ENCODE results near the gene PDE1A. TPM values are rescaled to one million over a fixed set of nuclear protein-coding genes. Genes with fewer than 3 reads are reported as not detected.

Gene PDE1A
- total RNA-seq, 1 donor from 2014 or later, result 17.3 TPM

DNA sequence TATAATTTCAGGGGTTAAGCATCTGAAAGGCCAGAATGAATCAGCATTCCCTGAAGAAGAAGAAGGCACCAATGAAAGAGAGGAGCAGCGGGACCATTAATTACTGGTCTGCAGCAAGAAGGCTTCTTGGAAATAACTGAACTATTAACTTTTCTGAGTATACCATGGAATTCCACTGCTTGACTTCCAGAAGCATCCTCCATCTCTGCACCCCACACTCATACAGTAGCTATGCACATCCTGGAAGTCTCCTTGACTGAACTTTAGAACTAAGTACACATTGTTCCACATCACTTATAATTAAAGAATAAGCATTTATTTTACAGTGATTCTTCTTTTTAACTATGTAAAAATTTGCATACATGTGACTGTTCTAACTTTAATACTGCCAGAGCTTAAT is 309.6 kb downstream of the PDE1A start:
- Histone ChIP-seq H3K36me3 (no peaks in the 10 kb centered on the region), H3K4me1 (peaks cover 15% of the 10 kb centered on the region), H3K27me3 (ENCODE audit: low read depth) (no peaks in the 10 kb centered on the region), H3K27ac (replicated peaks) (no peak overlapping the region), H3K4me3 (no peak overlapping the region), H3K9me3 (replicated peaks) (no peaks in the 10 kb centered on the region)
- DNase-seq, result no peak
- TF ChIP-seq, protein P1, sequence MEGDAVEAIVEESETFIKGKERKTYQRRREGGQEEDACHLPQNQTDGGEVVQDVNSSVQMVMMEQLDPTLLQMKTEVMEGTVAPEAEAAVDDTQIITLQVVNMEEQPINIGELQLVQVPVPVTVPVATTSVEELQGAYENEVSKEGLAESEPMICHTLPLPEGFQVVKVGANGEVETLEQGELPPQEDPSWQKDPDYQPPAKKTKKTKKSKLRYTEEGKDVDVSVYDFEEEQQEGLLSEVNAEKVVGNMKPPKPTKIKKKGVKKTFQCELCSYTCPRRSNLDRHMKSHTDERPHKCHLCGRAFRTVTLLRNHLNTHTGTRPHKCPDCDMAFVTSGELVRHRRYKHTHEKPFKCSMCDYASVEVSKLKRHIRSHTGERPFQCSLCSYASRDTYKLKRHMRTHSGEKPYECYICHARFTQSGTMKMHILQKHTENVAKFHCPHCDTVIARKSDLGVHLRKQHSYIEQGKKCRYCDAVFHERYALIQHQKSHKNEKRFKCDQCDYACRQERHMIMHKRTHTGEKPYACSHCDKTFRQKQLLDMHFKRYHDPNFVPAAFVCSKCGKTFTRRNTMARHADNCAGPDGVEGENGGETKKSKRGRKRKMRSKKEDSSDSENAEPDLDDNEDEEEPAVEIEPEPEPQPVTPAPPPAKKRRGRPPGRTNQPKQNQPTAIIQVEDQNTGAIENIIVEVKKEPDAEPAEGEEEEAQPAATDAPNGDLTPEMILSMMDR (IDR thresholded peaks at IDR 0.05; ENCODE audit: borderline replicate concordance), result no peak
- intact Hi-C loops (cut with micrococcal nuclease), result no loop called here

DNA sequence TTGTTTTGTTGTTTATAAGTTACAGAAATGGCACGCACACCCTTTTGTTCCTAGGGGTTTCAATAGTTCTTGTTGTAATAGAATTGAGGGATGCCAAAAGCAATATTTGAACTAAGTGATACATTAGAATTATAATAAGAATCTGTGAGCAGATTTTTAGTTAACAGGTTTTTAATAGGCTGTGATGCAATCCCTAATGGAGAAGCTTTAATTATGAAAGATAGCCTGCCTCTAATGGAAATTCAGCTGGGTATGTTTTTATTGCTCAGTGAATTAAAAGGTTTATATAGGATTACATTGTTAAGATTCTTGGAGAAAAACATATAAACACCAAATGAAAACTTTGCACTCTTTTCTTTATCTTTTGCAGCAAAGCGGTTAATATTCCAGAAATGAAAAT is 310.1 kb downstream of the PDE1A start:
- no peak for DNase-seq
- Histone ChIP-seq H3K27me3 (ENCODE audit: low read depth) (no peaks in the 10 kb centered on the region), H3K36me3 (no peaks in the 10 kb centered on the region), H3K9me3 (replicated peaks) (no peaks in the 10 kb centered on the region), H3K4me1 (peaks cover 15% of the 10 kb centered on the region), H3K27ac (replicated peaks) (no peak overlapping the region), H3K4me3 (no peak overlapping the region)
- intact Hi-C loops (cut with micrococcal nuclease), result no loop called here
- TF ChIP-seq, protein P1 (IDR thresholded peaks at IDR 0.05; ENCODE audit: borderline replicate concordance), result no peak

DNA sequence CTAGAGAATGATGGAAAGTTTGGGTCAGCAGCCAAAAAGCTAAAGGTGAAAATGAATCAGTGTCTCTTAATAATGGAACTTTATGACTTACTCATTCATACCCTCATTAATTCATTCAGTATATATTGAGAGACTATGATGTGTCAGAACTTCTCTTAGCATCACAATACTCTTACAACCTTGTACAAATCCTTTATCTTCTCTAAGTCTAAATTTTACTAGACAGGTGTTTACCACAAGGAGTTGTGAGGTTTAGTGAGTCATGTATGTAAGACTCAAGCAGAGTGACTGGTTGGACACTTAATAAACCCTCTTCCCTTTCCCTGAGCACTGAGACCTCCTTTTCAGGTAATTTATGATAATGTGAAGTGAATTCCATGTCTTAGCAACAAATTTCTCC is 311.6 kb downstream of the PDE1A start:
- Histone ChIP-seq H3K4me1 (peaks cover 15% of the 10 kb centered on the region), H3K27me3 (ENCODE audit: low read depth) (no peaks in the 10 kb centered on the region), H3K4me3 (no peak overlapping the region), H3K36me3 (no peaks in the 10 kb centered on the region), H3K27ac (replicated peaks) (no peak overlapping the region), H3K9me3 (replicated peaks) (no peaks in the 10 kb centered on the region)
- intact Hi-C loops (cut with micrococcal nuclease), result no loop called here
- TF ChIP-seq, protein P1 (IDR thresholded peaks at IDR 0.05; ENCODE audit: borderline replicate concordance), result no peak
- no peak for DNase-seq

DNA sequence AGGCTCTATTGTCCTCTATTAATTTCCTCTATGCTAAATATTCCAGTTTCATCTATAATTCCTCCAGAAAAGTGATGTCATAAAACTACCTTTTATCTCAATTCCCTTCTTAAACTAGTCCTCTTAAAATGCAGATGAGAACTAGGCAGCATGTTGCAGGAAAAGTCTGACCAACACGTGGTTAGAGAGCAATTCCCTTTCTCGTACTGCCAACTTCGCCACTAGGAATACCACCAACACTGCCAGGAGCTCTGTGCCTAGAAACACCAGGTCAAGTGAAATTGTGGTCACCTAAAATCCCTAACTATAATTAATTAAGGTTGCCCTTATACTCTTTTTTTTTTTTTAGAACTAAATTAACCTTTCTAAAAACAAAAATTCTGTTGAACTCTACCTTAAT is 313.5 kb downstream of the PDE1A start:
- no peak overlapping the region for H3K4me3 ChIP-seq
- TF ChIP-seq, protein P1 (IDR thresholded peaks at IDR 0.05; ENCODE audit: borderline replicate concordance), result no peak
- H3K27me3 ChIP-seq (ENCODE audit: low read depth), result no peaks in the 10 kb centered on the region
- H3K36me3 ChIP-seq, result no peaks in the 10 kb centered on the region
- peaks cover 15% of the 10 kb centered on the region for H3K4me1 ChIP-seq
- no peaks in the 10 kb centered on the region for H3K9me3 ChIP-seq (replicated peaks)
- no peak overlapping the region for H3K27ac ChIP-seq (replicated peaks)
- intact Hi-C loops (cut with micrococcal nuclease), result no loop called here
- DNase-seq, result no peak

DNA sequence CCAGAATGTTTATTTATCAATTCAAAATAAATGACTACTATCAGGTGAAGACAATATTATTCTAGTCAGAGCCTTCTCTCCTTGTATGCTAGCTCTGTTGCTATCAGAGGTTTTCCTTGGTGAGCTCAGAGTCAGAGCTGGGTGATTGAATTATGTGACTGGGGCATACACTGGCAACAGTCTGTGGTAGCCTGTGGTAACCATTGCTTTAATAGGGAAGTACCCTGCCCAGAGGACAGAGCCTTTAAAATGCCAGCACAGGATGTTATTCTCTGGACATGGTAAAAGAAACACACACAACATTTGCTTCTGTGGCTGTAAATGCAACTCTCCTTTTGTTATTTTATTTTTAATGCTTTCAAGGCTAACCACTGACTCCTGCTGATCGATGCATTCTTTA is 316.5 kb downstream of the PDE1A start:
- Histone ChIP-seq H3K4me3 (no peak overlapping the region), H3K27ac (replicated peaks) (no peak overlapping the region), H3K27me3 (ENCODE audit: low read depth) (no peaks in the 10 kb centered on the region), H3K9me3 (replicated peaks) (no peaks in the 10 kb centered on the region), H3K36me3 (no peaks in the 10 kb centered on the region), H3K4me1 (peaks cover 15% of the 10 kb centered on the region)
- no peak for DNase-seq
- TF ChIP-seq, protein P1 (IDR thresholded peaks at IDR 0.05; ENCODE audit: borderline replicate concordance), result no peak
- intact Hi-C loops (cut with micrococcal nuclease), result no loop called here

DNA sequence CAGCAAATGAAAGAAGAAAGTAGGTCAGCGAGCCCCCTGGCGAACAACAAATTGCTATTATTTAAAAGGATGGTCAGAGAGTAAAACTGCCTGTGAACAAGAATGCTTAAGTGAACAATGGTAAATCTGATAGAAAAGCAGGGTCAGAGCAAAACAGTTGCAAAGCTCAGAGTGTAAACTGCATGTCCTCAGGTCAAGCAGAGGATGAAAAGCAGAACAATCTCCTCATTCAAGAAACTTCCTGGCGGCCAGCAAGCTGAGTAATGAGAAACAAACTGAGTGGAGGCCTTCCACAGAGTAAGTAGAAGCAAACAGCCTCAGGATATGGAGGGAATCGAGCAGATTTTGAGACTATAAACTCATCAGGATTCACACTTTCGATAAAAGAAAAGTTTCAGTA is 323.3 kb downstream of the PDE1A start:
- no peaks in the 10 kb centered on the region for H3K27me3 ChIP-seq (ENCODE audit: low read depth)
- TF ChIP-seq, protein P1 (IDR thresholded peaks at IDR 0.05; ENCODE audit: borderline replicate concordance), result no peak
- no peak overlapping the region for H3K27ac ChIP-seq (replicated peaks)
- intact Hi-C loops (cut with micrococcal nuclease), result no loop called here
- H3K9me3 ChIP-seq (replicated peaks), result no peaks in the 10 kb centered on the region
- no peaks in the 10 kb centered on the region for H3K36me3 ChIP-seq
- H3K4me1 ChIP-seq, result no peaks in the 10 kb centered on the region
- no peak overlapping the region for H3K4me3 ChIP-seq
- DNase-seq, result no peak

Data from left ventricle myocardium inferior (tissue), 1 donor.